Activated naive CD4-positive, alpha-beta T cell treated with anti-CD3 and anti-CD28 coated beads for 36 hours (primary cell): ENCODE results near the gene PLEKHS1. TPM values are rescaled to one million over a fixed set of nuclear protein-coding genes. Genes with fewer than 3 reads are reported as not detected.

Experiments
- CTCF ChIA-PET: fragments of 350-600 bp; sonication (Branson Sonifier 250); formaldehyde crosslinking; loops from one replicate; lab custom pipeline; 2021; ENCODE audit warnings: antibody characterized with exemption; lab: Charles Lee
- DNase-seq: peaks from one replicate; pipeline ENCODE4 v3.0.0-alpha.2; 2020
- H3K27ac Mint-ChIP-seq: one replicate; pipeline ENCODE4 v1.8.0; 2021; ENCODE audit warnings: mild to moderate bottlenecking, mixed read lengths
- H3K27me3 Mint-ChIP-seq: one replicate; pipeline ENCODE4 v1.8.0; 2021; ENCODE audit warnings: low read depth, mixed read lengths
- H3K36me3 Mint-ChIP-seq: one replicate; pipeline ENCODE4 v1.8.0; 2021; ENCODE audit warnings: low read depth, mixed read lengths
- H3K4me1 Mint-ChIP-seq: one replicate; pipeline ENCODE4 v1.8.0; 2021; ENCODE audit warnings: low read depth, mixed read lengths
- H3K4me3 Mint-ChIP-seq: one replicate; pipeline ENCODE4 v1.8.0; 2021; ENCODE audit warnings: mild to moderate bottlenecking, moderate library complexity, mixed read lengths
- H3K9me3 Mint-ChIP-seq: one replicate; pipeline ENCODE4 v1.8.0; 2021; ENCODE audit warnings: mixed read lengths
- intact Hi-C: fragments of 100-400 bp; cut with micrococcal nuclease; formaldehyde crosslinking; loops from one replicate; pipeline ENCODE4 v1.15.1; 2023
- total RNA-seq, 2 experiments: library from RNA; stranded (reverse); gene quantifications; one replicate each; pipeline ENCODE4 v1.2.3, GENCODE V29; 2021

The PLEKHS1 gene
- total RNA-seq, 2 experiments from 2014 or later: not detected

- Mint-ChIP-seq H3K27me3 (peaks cover 14% of the 10 kb centered on the region), H3K36me3 (no peaks in the 10 kb centered on the region), H3K9me3 (no peaks in the 10 kb centered on the region), H3K4me3 (no peak overlapping the region), H3K27ac (no peak overlapping the region), H3K4me1 (no peaks in the 10 kb centered on the region)
- CTCF ChIA-PET: no interaction called here
- intact Hi-C loops: no loop called here
- no peak for DNase-seq
Measured at GRCh38 chr10:113745374-113745773, 6.1 kb upstream of the PLEKHS1 start.

- no peaks in the 10 kb centered on the region for H3K4me1 Mint-ChIP-seq
- no peaks in the 10 kb centered on the region for H3K9me3 Mint-ChIP-seq
- H3K4me3 Mint-ChIP-seq: no peak overlapping the region
- CTCF ChIA-PET: no interaction called here
- no peak for DNase-seq
- H3K27ac Mint-ChIP-seq: no peak overlapping the region
- intact Hi-C loops: no loop called here
- no peaks in the 10 kb centered on the region for H3K36me3 Mint-ChIP-seq
- peaks cover 14% of the 10 kb centered on the region for H3K27me3 Mint-ChIP-seq
Measured at GRCh38 chr10:113746217-113746957, 5.1 kb upstream of the PLEKHS1 start.

GRCh38 chr10:113752553-113752952 is 1.1 kb downstream of the PLEKHS1 start:
- H3K9me3 Mint-ChIP-seq: no peaks in the 10 kb centered on the region
- H3K4me3 Mint-ChIP-seq: no peak overlapping the region
- CTCF ChIA-PET: no interaction called here
- H3K36me3 Mint-ChIP-seq: no peaks in the 10 kb centered on the region
- H3K4me1 Mint-ChIP-seq: no peaks in the 10 kb centered on the region
- H3K27ac Mint-ChIP-seq: no peak overlapping the region
- DNase-seq: no peak
- H3K27me3 Mint-ChIP-seq: peaks cover 8% of the 10 kb centered on the region
- intact Hi-C loops: no loop called here

- H3K4me3 Mint-ChIP-seq: no peak overlapping the region
- DNase-seq: no peak
- H3K4me1 Mint-ChIP-seq: no peaks in the 10 kb centered on the region
- intact Hi-C loops: no loop called here
- no peaks in the 10 kb centered on the region for H3K9me3 Mint-ChIP-seq
- H3K36me3 Mint-ChIP-seq: no peaks in the 10 kb centered on the region
- no peak overlapping the region for H3K27ac Mint-ChIP-seq
- CTCF ChIA-PET: no interaction called here
- peaks cover 8% of the 10 kb centered on the region for H3K27me3 Mint-ChIP-seq
Measured at GRCh38 chr10:113753020-113753692, 1.7 kb downstream of the PLEKHS1 start.

GRCh38 chr10:113754125-113754524 is 2.6 kb downstream of the PLEKHS1 start:
- DNase-seq: no peak
- H3K4me1 Mint-ChIP-seq: no peaks in the 10 kb centered on the region
- peaks cover 8% of the 10 kb centered on the region for H3K27me3 Mint-ChIP-seq
- intact Hi-C loops: no loop called here
- H3K27ac Mint-ChIP-seq: no peak overlapping the region
- H3K4me3 Mint-ChIP-seq: no peak overlapping the region
- CTCF ChIA-PET: interaction anchor here (0.6 kb wide), 1 partner anchor 662 kb away, joined by 3 read pairs; no protein-coding TSS in a partner anchor
- H3K9me3 Mint-ChIP-seq: no peaks in the 10 kb centered on the region
- H3K36me3 Mint-ChIP-seq: no peaks in the 10 kb centered on the region

GRCh38 chr10:113754768-113755167 is 3.3 kb downstream of the PLEKHS1 start:
- Mint-ChIP-seq H3K36me3 (no peaks in the 10 kb centered on the region), H3K4me1 (no peaks in the 10 kb centered on the region), H3K9me3 (no peaks in the 10 kb centered on the region), H3K4me3 (no peak overlapping the region), H3K27me3 (peaks cover 8% of the 10 kb centered on the region), H3K27ac (no peak overlapping the region)
- CTCF ChIA-PET: interaction anchor here (0.6 kb wide), 1 partner anchor 662 kb away, joined by 3 read pairs; no protein-coding TSS in a partner anchor
- DNase-seq: no peak
- intact Hi-C loops: no loop called here

GRCh38 chr10:113756940-113757543 is 5.6 kb downstream of the PLEKHS1 start:
- DNase-seq: no peak
- H3K27me3 Mint-ChIP-seq: peaks cover 8% of the 10 kb centered on the region
- intact Hi-C loops: no loop called here
- H3K36me3 Mint-ChIP-seq: no peaks in the 10 kb centered on the region
- H3K9me3 Mint-ChIP-seq: no peaks in the 10 kb centered on the region
- H3K27ac Mint-ChIP-seq: no peak overlapping the region
- CTCF ChIA-PET: no interaction called here
- no peaks in the 10 kb centered on the region for H3K4me1 Mint-ChIP-seq
- no peak overlapping the region for H3K4me3 Mint-ChIP-seq

GRCh38 chr10:113762083-113762482 is 10.6 kb downstream of the PLEKHS1 start:
- intact Hi-C loops: no loop called here
- CTCF ChIA-PET: no interaction called here
- Mint-ChIP-seq H3K9me3 (peaks cover 6% of the 10 kb centered on the region), H3K36me3 (no peaks in the 10 kb centered on the region), H3K27ac (no peak overlapping the region), H3K4me3 (no peak overlapping the region), H3K27me3 (peaks cover 8% of the 10 kb centered on the region), H3K4me1 (no peaks in the 10 kb centered on the region)
- DNase-seq: no peak

GRCh38 chr10:113764582-113764981 is 13.1 kb downstream of the PLEKHS1 start:
- H3K9me3 Mint-ChIP-seq: peaks cover 6% of the 10 kb centered on the region
- no peaks in the 10 kb centered on the region for H3K36me3 Mint-ChIP-seq
- H3K27ac Mint-ChIP-seq: no peak overlapping the region
- no peaks in the 10 kb centered on the region for H3K4me1 Mint-ChIP-seq
- H3K4me3 Mint-ChIP-seq: no peak overlapping the region
- intact Hi-C loops: no loop called here
- no peak for DNase-seq
- H3K27me3 Mint-ChIP-seq: peaks cover 14% of the 10 kb centered on the region
- CTCF ChIA-PET: interaction anchor here (0.6 kb wide), 1 partner anchor 310 kb away, joined by 5 read pairs; no protein-coding TSS in a partner anchor

- intact Hi-C loops: no loop called here
- no peak overlapping the region for H3K4me3 Mint-ChIP-seq
- no peak overlapping the region for H3K27ac Mint-ChIP-seq
- CTCF ChIA-PET: no interaction called here
- no peaks in the 10 kb centered on the region for H3K36me3 Mint-ChIP-seq
- DNase-seq: no peak
- peaks cover 21% of the 10 kb centered on the region for H3K27me3 Mint-ChIP-seq
- H3K4me1 Mint-ChIP-seq: no peaks in the 10 kb centered on the region
- H3K9me3 Mint-ChIP-seq: peaks cover 6% of the 10 kb centered on the region
Measured at GRCh38 chr10:113765910-113766309, 14.4 kb downstream of the PLEKHS1 start.

GRCh38 chr10:113767222-113767621 is 15.7 kb downstream of the PLEKHS1 start:
- H3K9me3 Mint-ChIP-seq: peaks cover 6% of the 10 kb centered on the region
- CTCF ChIA-PET: no interaction called here
- no peak overlapping the region for H3K27ac Mint-ChIP-seq
- H3K27me3 Mint-ChIP-seq: peaks cover 23% of the 10 kb centered on the region
- no peaks in the 10 kb centered on the region for H3K4me1 Mint-ChIP-seq
- H3K4me3 Mint-ChIP-seq: no peak overlapping the region
- intact Hi-C loops: no loop called here
- no peaks in the 10 kb centered on the region for H3K36me3 Mint-ChIP-seq
- no peak for DNase-seq

GRCh38 chr10:113770346-113770745 is 18.9 kb downstream of the PLEKHS1 start:
- CTCF ChIA-PET: no interaction called here

More at GRCh38 chr10:113770346-113770745, 18.9 kb downstream of the PLEKHS1 start:
- H3K4me3 Mint-ChIP-seq: no peak overlapping the region
- no peak for DNase-seq
- H3K4me1 Mint-ChIP-seq: no peaks in the 10 kb centered on the region
- no peaks in the 10 kb centered on the region for H3K9me3 Mint-ChIP-seq
- H3K36me3 Mint-ChIP-seq: no peaks in the 10 kb centered on the region
- peaks cover 21% of the 10 kb centered on the region for H3K27me3 Mint-ChIP-seq
- intact Hi-C loops: no loop called here
- no peak overlapping the region for H3K27ac Mint-ChIP-seq
